A673 (cell line): Measurements from ENCODE around the gene CPLX4.

ENCODE experiments used
- CTCF ChIP-seq: fragments of 300-800, 200-600 bp; sonication (generic); conservative IDR thresholded peaks from 2 replicates; pipeline ENCODE4 v1.5.1; 2017; ENCODE audit warnings: low read depth, mild to moderate bottlenecking, antibody characterized with exemption, low read length, moderate library complexity, mixed read lengths
- EZH2 ChIP-seq: fragments of 200-600 bp; sonication (generic); IDR thresholded peaks from 2 replicates; pipeline ENCODE4 v1.6.1; 2017; ENCODE audit warnings: borderline replicate concordance, low read depth, mild to moderate bottlenecking, mixed read lengths, antibody characterized with exemption, low read length; ENCODE audit not compliant: poor library complexity, severe bottlenecking

- TF ChIP-seq CTCF (no peak), EZH2 (no peak)
Observed at GRCh38 chr18:59274533-59274928, 43.9 kb downstream of the CPLX4 start.
